ENCODE results near the gene RRP36.
"Not testable (repeated sequence)": the region's sequence is repeated elsewhere in the genome, so short reads cannot be mapped to it uniquely, and the experiment has no call there.

RRP36 gene

GRCh38 chr6:42989923-42990322 lies 31.5 kb upstream of the RRP36 start:
- H3K4me3 ChIP-seq (ENCODE audit: low read depth, low read length): no peak overlapping the region
- no peak for DNase-seq (ENCODE audit: low read depth)
- TF ChIP-seq CTCF (IDR thresholded peaks at IDR 0.05; ENCODE audit: insufficient read depth, low read depth, low read length, missing control alignments): no peak

GRCh38 chr6:42993445-42993844 lies 28.0 kb upstream of the RRP36 start:
- no peak for TF ChIP-seq CTCF (IDR thresholded peaks at IDR 0.05; ENCODE audit: insufficient read depth, low read depth, low read length, missing control alignments)
- H3K4me3 ChIP-seq (ENCODE audit: low read depth, low read length): no peak overlapping the region
- DNase-seq (ENCODE audit: low read depth): no peak

- H3K4me3 ChIP-seq (ENCODE audit: low read depth, low read length): no peak overlapping the region
- DNase-seq (ENCODE audit: low read depth): no peak
- no peak for TF ChIP-seq CTCF (IDR thresholded peaks at IDR 0.05; ENCODE audit: insufficient read depth, low read depth, low read length, missing control alignments)
Observed at GRCh38 chr6:42996513-42996912, 24.9 kb upstream of the RRP36 start.

GRCh38 chr6:42998205-42998604 lies 23.2 kb upstream of the RRP36 start:
- H3K4me3 ChIP-seq (ENCODE audit: low read depth, low read length); DNase-seq (ENCODE audit: low read depth): not testable (repeated sequence)

GRCh38 chr6:43001843-43002242 lies 19.6 kb upstream of the RRP36 start:
- no peak for TF ChIP-seq CTCF (IDR thresholded peaks at IDR 0.05; ENCODE audit: insufficient read depth, low read depth, low read length, missing control alignments)
- H3K4me3 ChIP-seq (ENCODE audit: low read depth, low read length): no peak overlapping the region
- no peak for DNase-seq (ENCODE audit: low read depth)

GRCh38 chr6:43005844-43006243 lies 15.6 kb upstream of the RRP36 start:
- no peak for DNase-seq (ENCODE audit: low read depth)
- no peak for TF ChIP-seq CTCF (IDR thresholded peaks at IDR 0.05; ENCODE audit: insufficient read depth, low read depth, low read length, missing control alignments)

GRCh38 chr6:43006251-43006650 lies 15.2 kb upstream of the RRP36 start:
- no peak for DNase-seq (ENCODE audit: low read depth)
- no peak for TF ChIP-seq CTCF (IDR thresholded peaks at IDR 0.05; ENCODE audit: insufficient read depth, low read depth, low read length, missing control alignments)

More at GRCh38 chr6:43005844-43006243, 15.6 kb upstream of the RRP36 start:
- H3K4me3 ChIP-seq (ENCODE audit: low read depth, low read length): no peak overlapping the region

More at GRCh38 chr6:43006251-43006650, 15.2 kb upstream of the RRP36 start:
- H3K4me3 ChIP-seq (ENCODE audit: low read depth, low read length): no peak overlapping the region

Data from GM12865 (cell line).